Tibial nerve (tissue), 4 donors: ENCODE results near the gene MAOA.

Source experiments
- EP300 ChIP-seq, 2 donors: sonication (generic); formaldehyde crosslinking; IDR thresholded peaks; one replicate each; pipeline ENCODE4 v1.6.1; 2017; ENCODE audit warnings: antibody characterized with exemption in 2 of 2, mild to moderate bottlenecking in 1 of 2
- POLR2A ChIP-seq, 2 donors: fragments of 450-650 bp; IDR thresholded peaks; one replicate each; pipeline ENCODE4 v1.6.1; 2017; ENCODE audit warnings: antibody characterized with exemption in 2 of 2, mild to moderate bottlenecking in 2 of 2, moderate library complexity in 2 of 2
- TF ChIP-seq, protein P1 (sequence below), 5 experiments: fragments of 200-600 bp in 3 of 5; fragments of 450-650 bp in 2 of 5; sonication (generic) in 3 of 5; IDR thresholded peaks; one replicate each; pipeline ENCODE4 v1.5.1; 2016 to 2019; ENCODE audit warnings: antibody characterized with exemption in 5 of 5, mild to moderate bottlenecking in 3 of 5, moderate library complexity in 2 of 5

GRCh38 chrX:43728966-43729365 lies 72.9 kb downstream of the MAOA start:
- TF ChIP-seq, protein P1, sequence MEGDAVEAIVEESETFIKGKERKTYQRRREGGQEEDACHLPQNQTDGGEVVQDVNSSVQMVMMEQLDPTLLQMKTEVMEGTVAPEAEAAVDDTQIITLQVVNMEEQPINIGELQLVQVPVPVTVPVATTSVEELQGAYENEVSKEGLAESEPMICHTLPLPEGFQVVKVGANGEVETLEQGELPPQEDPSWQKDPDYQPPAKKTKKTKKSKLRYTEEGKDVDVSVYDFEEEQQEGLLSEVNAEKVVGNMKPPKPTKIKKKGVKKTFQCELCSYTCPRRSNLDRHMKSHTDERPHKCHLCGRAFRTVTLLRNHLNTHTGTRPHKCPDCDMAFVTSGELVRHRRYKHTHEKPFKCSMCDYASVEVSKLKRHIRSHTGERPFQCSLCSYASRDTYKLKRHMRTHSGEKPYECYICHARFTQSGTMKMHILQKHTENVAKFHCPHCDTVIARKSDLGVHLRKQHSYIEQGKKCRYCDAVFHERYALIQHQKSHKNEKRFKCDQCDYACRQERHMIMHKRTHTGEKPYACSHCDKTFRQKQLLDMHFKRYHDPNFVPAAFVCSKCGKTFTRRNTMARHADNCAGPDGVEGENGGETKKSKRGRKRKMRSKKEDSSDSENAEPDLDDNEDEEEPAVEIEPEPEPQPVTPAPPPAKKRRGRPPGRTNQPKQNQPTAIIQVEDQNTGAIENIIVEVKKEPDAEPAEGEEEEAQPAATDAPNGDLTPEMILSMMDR (IDR thresholded peaks at IDR 0.05), result no peak
- TF ChIP-seq POLR2A (IDR thresholded peaks at IDR 0.05) (no peak), EP300 (IDR thresholded peaks at IDR 0.05) (no peak)
